HepG2 (cell line): ENCODE data around the gene ATF6. TPM values are rescaled to one million over a fixed set of nuclear protein-coding genes. Genes with fewer than 3 reads are reported as not detected.

Source experiments
- ARHGAP35 ChIP-seq: sonication (generic); formaldehyde crosslinking; IDR thresholded peaks from 2 replicates; pipeline ENCODE4 v1.9.0; 2022; ENCODE audit warnings: mild to moderate bottlenecking, inconsistent platforms, moderate library complexity, missing genetic modification reagents, borderline replicate concordance
- ATAD3A ChIP-seq: sonication (generic); formaldehyde crosslinking; IDR thresholded peaks from 2 replicates; pipeline ENCODE4 v1.4.0; 2020; ENCODE audit warnings: missing genetic modification reagents
- ATRX ChIP-seq: sonication (generic); formaldehyde crosslinking; IDR thresholded peaks from 2 replicates; pipeline ENCODE4 v1.4.0; 2020; ENCODE audit warnings: missing genetic modification reagents, borderline replicate concordance
- FOXJ3 ChIP-seq: sonication (generic); formaldehyde crosslinking; IDR thresholded peaks from 2 replicates; pipeline ENCODE4 v1.4.0; 2020; ENCODE audit warnings: missing genetic modification reagents, mild to moderate bottlenecking, borderline replicate concordance
- ISX ChIP-seq: sonication (generic); formaldehyde crosslinking; conservative IDR thresholded peaks from 2 replicates; pipeline ENCODE4 v1.5.0; 2020; ENCODE audit warnings: missing genetic modification reagents
- MED13 ChIP-seq: sonication (generic); formaldehyde crosslinking; IDR thresholded peaks from 2 replicates; pipeline ENCODE4 v1.5.0; 2020; ENCODE audit warnings: missing genetic modification reagents
- NAIF1 ChIP-seq: sonication (generic); formaldehyde crosslinking; IDR thresholded peaks from 2 replicates; pipeline ENCODE4 v1.5.0; 2020; ENCODE audit warnings: mild to moderate bottlenecking, missing genetic modification reagents, borderline replicate concordance
- NCOR1 ChIP-seq: fragments of 200-600 bp; sonication (generic); IDR thresholded peaks from 2 replicates; pipeline ENCODE4 v1.7.0; 2017; ENCODE audit warnings: antibody characterized with exemption, low read length, borderline replicate concordance
- PHF8 ChIP-seq: sonication (generic); formaldehyde crosslinking; IDR thresholded peaks from 2 replicates; pipeline ENCODE4 v1.5.0; 2020; ENCODE audit warnings: missing genetic modification reagents
- REPIN1 ChIP-seq: sonication (generic); formaldehyde crosslinking; IDR thresholded peaks from 2 replicates; pipeline ENCODE4 v1.8.0; 2022; ENCODE audit warnings: missing genetic modification reagents, low read depth, mild to moderate bottlenecking, borderline replicate concordance
- TEAD3 ChIP-seq: optimal IDR thresholded peaks from 2 replicates; pipeline ENCODE3; 2016; ENCODE audit warnings: borderline replicate concordance
- ZMYM4 ChIP-seq: sonication (generic); formaldehyde crosslinking; IDR thresholded peaks from 2 replicates; pipeline ENCODE4 v1.8.1; 2023; ENCODE audit warnings: mild to moderate bottlenecking, missing genetic modification reagents
- ZNF160 ChIP-seq: sonication (generic); formaldehyde crosslinking; IDR thresholded peaks from 2 replicates; pipeline ENCODE4 v1.8.0; 2022; ENCODE audit warnings: mild to moderate bottlenecking, inconsistent platforms, missing genetic modification reagents
- ZNF326 ChIP-seq: sonication (generic); formaldehyde crosslinking; IDR thresholded peaks from 2 replicates; pipeline ENCODE4 v1.4.0; 2020; ENCODE audit warnings: missing genetic modification reagents, borderline replicate concordance
- ZNF350 ChIP-seq: sonication (generic); formaldehyde crosslinking; IDR thresholded peaks from 2 replicates; pipeline ENCODE4 v1.4.0; 2020; ENCODE audit warnings: mild to moderate bottlenecking, low read depth, missing genetic modification reagents, borderline replicate concordance
- ZNF780A ChIP-seq: sonication (generic); formaldehyde crosslinking; IDR thresholded peaks from 2 replicates; pipeline ENCODE4 v1.8.0; 2022; ENCODE audit warnings: mild to moderate bottlenecking, missing genetic modification reagents, moderate library complexity
- polyA plus RNA-seq, 8 experiments: library from polyadenylated mRNA; depleted of rRNA in 3 of 8; stranded (reverse) in 7 of 8; unstranded in 1 of 8; fragments of >200 nt; fragmentation: Illumina TruSeq in 4 of 8; extraction: Trizol in 4 of 8; gene quantifications; 2 replicates each; pipeline versions ENCODE4 v1.2.1 to v1.2.3, GENCODE V29; 2011 to 2016; ENCODE audit warnings: low read depth in 4 of 8, missing spikeins in 1 of 8, mixed read lengths in 1 of 8; ENCODE audit not compliant: insufficient read depth in 1 of 8
- total RNA-seq, 5 experiments: library from RNA; depleted of rRNA; stranded (reverse); fragments of >200 nt; fragmentation: Illumina TruSeq; extraction: Trizol; gene quantifications; 2 replicates each; pipeline ENCODE4 v1.2.3, GENCODE V29; 2016; ENCODE audit warnings: low read depth in 1 of 5
- TF ChIP-seq, protein P1 (sequence below): sonication (generic); formaldehyde crosslinking; IDR thresholded peaks from 2 replicates; pipeline ENCODE4 v1.5.0; 2020; ENCODE audit warnings: mild to moderate bottlenecking, missing genetic modification reagents
- TF ChIP-seq, protein P2 (sequence below): sonication (generic); formaldehyde crosslinking; IDR thresholded peaks from 2 replicates; pipeline ENCODE4 v1.4.0; 2020; ENCODE audit warnings: missing genetic modification reagents
- TF ChIP-seq, protein P3 (sequence below): sonication (generic); formaldehyde crosslinking; IDR thresholded peaks from 2 replicates; pipeline ENCODE4 v1.5.0; 2020; ENCODE audit warnings: missing genetic modification reagents
- TF ChIP-seq, protein P4 (sequence below): sonication (generic); formaldehyde crosslinking; IDR thresholded peaks from 2 replicates; pipeline ENCODE4 v1.4.0; 2020; ENCODE audit warnings: missing genetic modification reagents
- TF ChIP-seq, protein P5 (sequence below): sonication (generic); formaldehyde crosslinking; IDR thresholded peaks from 2 replicates; pipeline ENCODE4 v1.4.0; 2020; ENCODE audit warnings: missing genetic modification reagents

Gene ATF6
- total and polyA plus RNA-seq, 2 of the 13 experiments (the other 11 are each of a cell fraction or from before 2014, with no cell fraction given), result 13.2 to 14.5 TPM

DNA sequence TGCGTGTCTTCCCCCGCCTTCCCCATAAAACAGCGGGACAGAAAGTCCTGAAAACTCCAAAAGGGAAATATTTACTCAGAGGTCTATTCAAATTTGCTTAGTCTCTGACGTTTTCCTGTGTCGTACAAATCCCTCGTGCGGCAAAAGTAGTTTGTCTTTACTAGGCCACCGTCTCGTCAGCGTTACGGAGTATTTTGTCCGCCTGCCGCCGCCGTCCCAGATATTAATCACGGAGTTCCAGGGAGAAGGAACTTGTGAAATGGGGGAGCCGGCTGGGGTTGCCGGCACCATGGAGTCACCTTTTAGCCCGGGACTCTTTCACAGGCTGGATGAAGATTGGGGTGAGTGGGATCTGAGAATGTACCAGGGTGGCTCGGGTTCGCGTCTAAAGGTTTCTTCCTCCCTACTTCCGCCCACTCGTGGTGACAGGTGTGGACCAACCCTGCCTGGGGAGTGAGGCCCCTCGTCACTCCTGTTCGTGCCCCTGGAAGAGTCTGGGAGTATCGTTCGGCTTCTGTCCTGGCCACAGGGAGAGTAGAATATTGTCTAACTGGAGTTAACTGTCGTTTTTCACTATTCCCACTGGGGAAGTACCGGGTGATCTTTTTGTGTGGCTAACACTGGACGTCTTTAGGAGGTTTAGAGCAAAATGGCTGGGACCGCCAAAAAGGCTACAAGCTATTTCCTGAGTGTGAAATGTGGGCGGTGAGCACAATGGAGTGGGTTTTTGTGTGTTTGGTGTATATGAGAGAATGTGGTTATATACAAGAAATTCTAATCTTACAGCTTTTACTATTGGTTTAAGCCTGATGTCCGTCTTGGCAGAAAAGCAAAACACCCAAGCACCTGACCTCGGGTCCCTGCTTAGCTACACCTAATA, at the start of gene ATF6 (continued):
- TF ChIP-seq, protein P1, sequence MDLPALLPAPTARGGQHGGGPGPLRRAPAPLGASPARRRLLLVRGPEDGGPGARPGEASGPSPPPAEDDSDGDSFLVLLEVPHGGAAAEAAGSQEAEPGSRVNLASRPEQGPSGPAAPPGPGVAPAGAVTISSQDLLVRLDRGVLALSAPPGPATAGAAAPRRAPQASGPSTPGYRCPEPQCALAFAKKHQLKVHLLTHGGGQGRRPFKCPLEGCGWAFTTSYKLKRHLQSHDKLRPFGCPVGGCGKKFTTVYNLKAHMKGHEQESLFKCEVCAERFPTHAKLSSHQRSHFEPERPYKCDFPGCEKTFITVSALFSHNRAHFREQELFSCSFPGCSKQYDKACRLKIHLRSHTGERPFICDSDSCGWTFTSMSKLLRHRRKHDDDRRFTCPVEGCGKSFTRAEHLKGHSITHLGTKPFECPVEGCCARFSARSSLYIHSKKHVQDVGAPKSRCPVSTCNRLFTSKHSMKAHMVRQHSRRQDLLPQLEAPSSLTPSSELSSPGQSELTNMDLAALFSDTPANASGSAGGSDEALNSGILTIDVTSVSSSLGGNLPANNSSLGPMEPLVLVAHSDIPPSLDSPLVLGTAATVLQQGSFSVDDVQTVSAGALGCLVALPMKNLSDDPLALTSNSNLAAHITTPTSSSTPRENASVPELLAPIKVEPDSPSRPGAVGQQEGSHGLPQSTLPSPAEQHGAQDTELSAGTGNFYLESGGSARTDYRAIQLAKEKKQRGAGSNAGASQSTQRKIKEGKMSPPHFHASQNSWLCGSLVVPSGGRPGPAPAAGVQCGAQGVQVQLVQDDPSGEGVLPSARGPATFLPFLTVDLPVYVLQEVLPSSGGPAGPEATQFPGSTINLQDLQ (CRISPR knock-in tag), result no peak
- TF ChIP-seq NCOR1 (peak; percentile 69; the same call in 1 of the 2 replicates), ISX (CRISPR knock-in tag) (no peak), ZNF326 (CRISPR knock-in tag) (no peak), NAIF1 (CRISPR knock-in tag) (no peak), ZNF160 (CRISPR knock-in tag) (no peak), MED13 (CRISPR knock-in tag) (no peak), ATAD3A (no peak), FOXJ3 (CRISPR knock-in tag) (peak; percentile 43; the same call in 1 of the 2 replicates), ATRX (CRISPR knock-in tag) (no peak), ZNF350 (CRISPR knock-in tag) (peak; percentile 78; the same call in 1 of the 2 replicates), ZMYM4 (CRISPR knock-in tag) (peak; percentile 92), PHF8 (peak; percentile 81), ZNF780A (CRISPR knock-in tag) (no peak), REPIN1 (CRISPR knock-in tag) (peak; percentile 45; the same call in 1 of the 2 replicates), ARHGAP35 (CRISPR knock-in tag) (no peak), TEAD3 (CRISPR knock-in tag) (peak; percentile 66)
- TF ChIP-seq, protein P2, sequence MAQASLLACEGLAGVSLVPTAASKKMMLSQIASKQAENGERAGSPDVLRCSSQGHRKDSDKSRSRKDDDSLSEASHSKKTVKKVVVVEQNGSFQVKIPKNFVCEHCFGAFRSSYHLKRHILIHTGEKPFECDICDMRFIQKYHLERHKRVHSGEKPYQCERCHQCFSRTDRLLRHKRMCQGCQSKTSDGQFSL (CRISPR knock-in tag), result no peak
- TF ChIP-seq, protein P3, sequence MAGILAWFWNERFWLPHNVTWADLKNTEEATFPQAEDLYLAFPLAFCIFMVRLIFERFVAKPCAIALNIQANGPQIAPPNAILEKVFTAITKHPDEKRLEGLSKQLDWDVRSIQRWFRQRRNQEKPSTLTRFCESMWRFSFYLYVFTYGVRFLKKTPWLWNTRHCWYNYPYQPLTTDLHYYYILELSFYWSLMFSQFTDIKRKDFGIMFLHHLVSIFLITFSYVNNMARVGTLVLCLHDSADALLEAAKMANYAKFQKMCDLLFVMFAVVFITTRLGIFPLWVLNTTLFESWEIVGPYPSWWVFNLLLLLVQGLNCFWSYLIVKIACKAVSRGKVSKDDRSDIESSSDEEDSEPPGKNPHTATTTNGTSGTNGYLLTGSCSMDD, result no peak
- TF ChIP-seq, protein P4, sequence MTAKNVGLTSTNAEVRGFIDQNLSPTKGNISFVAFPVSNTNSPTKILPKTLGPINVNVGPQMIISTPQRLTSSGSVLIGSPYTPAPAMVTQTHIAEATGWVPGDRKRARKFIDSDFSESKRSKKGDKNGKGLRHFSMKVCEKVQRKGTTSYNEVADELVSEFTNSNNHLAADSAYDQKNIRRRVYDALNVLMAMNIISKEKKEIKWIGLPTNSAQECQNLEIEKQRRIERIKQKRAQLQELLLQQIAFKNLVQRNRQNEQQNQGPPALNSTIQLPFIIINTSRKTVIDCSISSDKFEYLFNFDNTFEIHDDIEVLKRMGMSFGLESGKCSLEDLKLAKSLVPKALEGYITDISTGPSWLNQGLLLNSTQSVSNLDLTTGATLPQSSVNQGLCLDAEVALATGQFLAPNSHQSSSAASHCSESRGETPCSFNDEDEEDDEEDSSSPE, result peak; percentile 44
- TF ChIP-seq, protein P5, sequence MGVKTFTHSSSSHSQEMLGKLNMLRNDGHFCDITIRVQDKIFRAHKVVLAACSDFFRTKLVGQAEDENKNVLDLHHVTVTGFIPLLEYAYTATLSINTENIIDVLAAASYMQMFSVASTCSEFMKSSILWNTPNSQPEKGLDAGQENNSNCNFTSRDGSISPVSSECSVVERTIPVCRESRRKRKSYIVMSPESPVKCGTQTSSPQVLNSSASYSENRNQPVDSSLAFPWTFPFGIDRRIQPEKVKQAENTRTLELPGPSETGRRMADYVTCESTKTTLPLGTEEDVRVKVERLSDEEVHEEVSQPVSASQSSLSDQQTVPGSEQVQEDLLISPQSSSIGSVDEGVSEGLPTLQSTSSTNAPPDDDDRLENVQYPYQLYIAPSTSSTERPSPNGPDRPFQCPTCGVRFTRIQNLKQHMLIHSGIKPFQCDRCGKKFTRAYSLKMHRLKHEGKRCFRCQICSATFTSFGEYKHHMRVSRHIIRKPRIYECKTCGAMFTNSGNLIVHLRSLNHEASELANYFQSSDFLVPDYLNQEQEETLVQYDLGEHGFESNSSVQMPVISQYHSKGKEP (CRISPR knock-in tag), result no peak
